ENCODE data around the gene RYR2.
"Not testable (repeated sequence)": the region's sequence is repeated elsewhere in the genome, so short reads cannot be mapped to it uniquely, and the experiment has no call there.

Gene RYR2

GRCh38 chr1:237091691-237092090 lies 49.7 kb downstream of the RYR2 start:
- no peak for DNase-seq

- no peak for DNase-seq
These were observed 51.7 kb downstream of the RYR2 start for GRCh38 chr1:237093691-237094090.

- no peak for DNase-seq
These were observed 56.6 kb downstream of the RYR2 start for GRCh38 chr1:237098541-237098940.

- DNase-seq: no peak
These were observed 61.0 kb downstream of the RYR2 start for GRCh38 chr1:237103021-237103420.

GRCh38 chr1:237104096-237104495 lies 62.1 kb downstream of the RYR2 start:
- DNase-seq: no peak

GRCh38 chr1:237105826-237106225 lies 63.8 kb downstream of the RYR2 start:
- DNase-seq: no peak

GRCh38 chr1:237108297-237109040 lies 66.5 kb downstream of the RYR2 start:
- DNase-seq: no peak

- DNase-seq: no peak
These were observed 69.8 kb downstream of the RYR2 start for GRCh38 chr1:237111807-237112206.

- no peak for DNase-seq
These were observed 70.7 kb downstream of the RYR2 start for GRCh38 chr1:237112663-237113062.

GRCh38 chr1:237115035-237115434 lies 73.1 kb downstream of the RYR2 start:
- no peak for DNase-seq

- DNase-seq: no peak
These were observed 77.1 kb downstream of the RYR2 start for GRCh38 chr1:237119091-237119490.

- no peak for DNase-seq
These were observed 78.7 kb downstream of the RYR2 start for GRCh38 chr1:237120683-237121082.

GRCh38 chr1:237124856-237125462 lies 83.0 kb downstream of the RYR2 start:
- no peak for DNase-seq

GRCh38 chr1:237126180-237126579 lies 84.2 kb downstream of the RYR2 start:
- no peak for DNase-seq

- not testable (repeated sequence) for DNase-seq
These were observed 85.3 kb downstream of the RYR2 start for GRCh38 chr1:237127301-237127700.

GRCh38 chr1:237133921-237134320 lies 91.9 kb downstream of the RYR2 start:
- DNase-seq: no peak

- DNase-seq: no peak
These were observed 92.9 kb downstream of the RYR2 start for GRCh38 chr1:237134929-237135328.

GRCh38 chr1:237138551-237138950 lies 96.6 kb downstream of the RYR2 start:
- DNase-seq: no peak

GRCh38 chr1:237139732-237140131 lies 97.7 kb downstream of the RYR2 start:
- DNase-seq: no peak

GRCh38 chr1:237140986-237141385 lies 99.0 kb downstream of the RYR2 start:
- DNase-seq: no peak

GRCh38 chr1:237141502-237141901 lies 99.5 kb downstream of the RYR2 start:
- DNase-seq: no peak

GRCh38 chr1:237145379-237146135 lies 103.6 kb downstream of the RYR2 start:
- DNase-seq: no peak

- DNase-seq: no peak
These were observed 104.3 kb downstream of the RYR2 start for GRCh38 chr1:237146241-237146640.

- DNase-seq: no peak
These were observed 107.9 kb downstream of the RYR2 start for GRCh38 chr1:237149857-237150256.
